LNCaP clone FGC (cell line): ENCODE measurements around the gene SULT1E1.

Experiments
- DNase-seq: peaks from one replicate; pipeline ENCODE4 v3.0.0-alpha.2; 2011; ENCODE audit warnings: low read depth
- H3K4me3 ChIP-seq: 2 replicates; pipeline ENCODE4 v1.5.1; 2011; ENCODE audit warnings: mild to moderate bottlenecking, low read depth, low read length, control low read depth
- TF ChIP-seq, protein P1 (sequence below): IDR thresholded peaks from 2 replicates; pipeline ENCODE4 v1.5.1; 2012; ENCODE audit warnings: mild to moderate bottlenecking; ENCODE audit not compliant: control insufficient read depth, insufficient read depth; ENCODE audit errors: extremely low read depth

SULT1E1 gene

GRCh38 chr4:69833251-69833650 lies 26.7 kb downstream of the SULT1E1 start:
- TF ChIP-seq, protein P1, sequence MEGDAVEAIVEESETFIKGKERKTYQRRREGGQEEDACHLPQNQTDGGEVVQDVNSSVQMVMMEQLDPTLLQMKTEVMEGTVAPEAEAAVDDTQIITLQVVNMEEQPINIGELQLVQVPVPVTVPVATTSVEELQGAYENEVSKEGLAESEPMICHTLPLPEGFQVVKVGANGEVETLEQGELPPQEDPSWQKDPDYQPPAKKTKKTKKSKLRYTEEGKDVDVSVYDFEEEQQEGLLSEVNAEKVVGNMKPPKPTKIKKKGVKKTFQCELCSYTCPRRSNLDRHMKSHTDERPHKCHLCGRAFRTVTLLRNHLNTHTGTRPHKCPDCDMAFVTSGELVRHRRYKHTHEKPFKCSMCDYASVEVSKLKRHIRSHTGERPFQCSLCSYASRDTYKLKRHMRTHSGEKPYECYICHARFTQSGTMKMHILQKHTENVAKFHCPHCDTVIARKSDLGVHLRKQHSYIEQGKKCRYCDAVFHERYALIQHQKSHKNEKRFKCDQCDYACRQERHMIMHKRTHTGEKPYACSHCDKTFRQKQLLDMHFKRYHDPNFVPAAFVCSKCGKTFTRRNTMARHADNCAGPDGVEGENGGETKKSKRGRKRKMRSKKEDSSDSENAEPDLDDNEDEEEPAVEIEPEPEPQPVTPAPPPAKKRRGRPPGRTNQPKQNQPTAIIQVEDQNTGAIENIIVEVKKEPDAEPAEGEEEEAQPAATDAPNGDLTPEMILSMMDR = no peak
- no peak for DNase-seq
- H3K4me3 ChIP-seq = no peak overlapping the region

DNA sequence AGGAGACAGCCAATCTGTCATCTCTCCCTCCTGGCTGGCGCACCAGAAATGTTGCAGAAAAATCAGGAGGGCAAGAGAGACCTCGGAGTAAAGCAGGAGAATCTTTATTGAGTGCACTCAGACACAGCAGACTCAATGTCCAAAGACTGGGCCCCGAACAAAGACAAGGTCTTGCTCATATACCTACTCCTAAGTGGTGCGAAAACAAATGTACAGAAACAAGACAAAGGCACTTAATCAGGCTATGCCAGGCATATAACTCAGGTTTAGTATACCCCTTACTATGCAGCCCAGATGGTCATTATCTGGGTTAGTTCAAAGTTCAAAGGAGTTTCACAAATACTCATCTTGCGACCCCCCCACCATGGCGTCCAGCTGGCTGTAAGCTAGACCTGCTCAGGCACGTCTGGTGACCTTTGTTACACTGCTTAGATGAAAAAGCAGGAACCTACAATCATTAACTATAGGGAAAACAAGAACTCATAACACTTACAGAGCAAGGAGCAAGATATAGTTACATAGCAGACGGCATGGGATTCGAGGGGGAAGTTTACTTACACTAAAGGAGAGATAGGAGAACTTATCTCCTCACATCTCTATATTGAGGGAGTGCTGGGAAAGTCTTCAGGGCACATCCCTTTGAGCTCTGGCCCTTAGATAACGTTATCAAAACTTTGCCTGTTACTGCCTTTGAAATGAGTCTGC lies 27.5 kb downstream of the SULT1E1 start:
- no peak overlapping the region for H3K4me3 ChIP-seq
- no peak for DNase-seq
- TF ChIP-seq, protein P1 = no peak

DNA sequence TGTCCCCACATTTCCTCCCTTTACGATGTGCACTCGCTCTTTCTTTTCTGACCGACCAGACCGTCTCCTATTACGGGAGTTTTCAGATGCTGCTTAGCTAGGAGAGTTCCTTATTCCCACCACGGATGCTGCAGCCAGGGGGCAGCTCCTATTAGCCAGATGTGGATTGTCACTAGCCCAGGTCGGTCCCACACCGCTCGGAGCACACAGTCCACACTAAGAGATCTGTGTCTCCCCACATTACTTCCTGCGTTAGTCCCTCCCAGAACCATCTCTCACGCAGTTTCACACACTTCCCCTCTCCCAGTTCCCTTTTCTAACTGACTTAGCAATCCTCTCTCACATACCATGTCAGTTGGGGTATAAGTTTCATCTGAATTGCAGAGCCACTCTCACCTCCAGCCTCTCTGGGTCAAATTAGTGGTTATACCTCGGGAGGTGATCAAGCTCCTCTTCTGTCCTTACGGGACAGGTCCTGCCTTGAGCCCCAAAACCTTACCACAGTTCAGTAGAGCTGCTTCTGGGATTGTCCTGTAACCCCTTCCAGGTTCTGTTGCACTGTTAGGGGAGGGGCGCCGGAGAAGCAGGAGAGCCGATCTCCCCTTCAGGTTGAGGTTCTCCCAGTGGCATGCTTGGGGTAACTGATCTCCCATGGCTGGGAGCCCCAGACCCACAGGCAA lies 28.2 kb downstream of the SULT1E1 start:
- H3K4me3 ChIP-seq = no peak overlapping the region
- TF ChIP-seq, protein P1 = no peak
- DNase-seq = no peak

DNA sequence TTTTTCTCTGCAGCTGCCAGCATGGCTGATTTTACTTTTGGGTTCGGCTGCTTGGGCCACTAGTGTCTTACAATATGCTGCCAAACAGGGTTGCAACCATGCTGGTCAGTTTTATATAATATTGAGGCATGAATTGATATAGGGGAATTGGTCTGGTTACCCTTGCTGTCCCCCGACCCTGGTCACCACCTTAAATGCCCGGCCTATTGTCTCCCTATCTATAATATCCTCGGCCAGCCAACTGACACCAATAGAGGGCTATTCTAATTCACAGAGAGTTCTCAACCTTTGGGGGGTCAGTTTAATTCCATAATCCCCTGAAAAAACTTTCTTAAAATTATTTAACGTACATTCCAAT lies 28.7 kb downstream of the SULT1E1 start:
- peak overlapping the region; percentile 2 for H3K4me3 ChIP-seq
- no peak for DNase-seq
- TF ChIP-seq, protein P1 = no peak

DNA sequence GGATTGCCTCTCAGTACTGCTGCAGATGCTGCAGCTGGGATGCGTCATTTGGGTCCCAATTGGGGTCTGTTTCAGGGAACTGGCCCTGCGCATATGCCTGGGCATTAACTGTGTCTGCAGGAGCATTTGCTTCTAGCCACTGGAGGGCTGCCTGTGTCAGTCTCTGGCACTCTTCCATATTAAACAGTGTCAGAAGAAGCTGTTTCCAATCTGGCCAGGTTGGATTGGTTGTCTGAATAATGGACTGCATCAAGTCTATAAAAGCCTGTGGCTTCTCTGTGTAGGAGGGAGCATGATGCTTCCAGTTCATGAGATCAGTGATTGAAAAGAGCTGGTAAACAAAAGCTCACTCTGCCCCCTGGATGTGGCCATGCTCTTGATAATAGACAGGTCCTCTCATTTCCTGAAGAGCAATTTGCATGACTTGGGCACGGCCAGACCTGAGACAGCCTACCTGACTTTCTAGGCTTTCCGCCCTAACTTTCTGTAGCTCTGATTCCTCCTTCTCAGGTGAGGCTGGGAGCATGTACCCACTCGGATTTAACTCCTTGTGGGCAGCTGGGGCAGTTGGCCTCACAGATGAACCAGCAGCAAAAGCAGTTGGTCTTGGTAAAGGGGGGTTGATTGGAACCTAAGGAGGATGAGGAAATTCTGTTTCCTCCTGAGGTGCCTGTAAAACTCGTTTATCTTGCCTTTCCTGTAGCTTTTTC lies 29.2 kb downstream of the SULT1E1 start:
- DNase-seq = peak; percentile 94
- TF ChIP-seq, protein P1 = peak; percentile 32
- peak overlapping the region; percentile 2 for H3K4me3 ChIP-seq

DNA sequence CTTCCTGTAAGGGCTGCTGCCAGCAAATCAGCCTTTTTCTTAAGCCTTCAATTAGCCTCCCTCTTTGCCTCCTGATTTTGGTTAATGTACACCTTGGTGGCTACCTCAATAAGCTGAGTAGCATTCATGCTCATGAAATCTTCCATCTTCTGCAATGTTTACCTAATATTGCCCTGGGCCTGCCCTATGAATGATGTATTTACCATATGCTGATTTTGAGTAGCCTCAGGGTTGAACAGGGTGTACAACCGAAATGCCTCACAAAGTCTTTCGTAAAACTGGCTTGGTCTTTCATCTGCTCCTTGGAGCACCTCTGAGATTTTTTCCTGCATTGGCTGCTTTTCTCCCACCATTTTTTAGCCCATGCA lies 29.8 kb downstream of the SULT1E1 start:
- DNase-seq = no peak

More for the DNA sequence above, 29.8 kb downstream of the SULT1E1 start:
- TF ChIP-seq, protein P1 = no peak
- H3K4me3 ChIP-seq = no peak overlapping the region
